Measurements from ENCODE around the gene HIVEP2. TPM values are rescaled to one million over a fixed set of nuclear protein-coding genes. Genes with fewer than 3 reads are reported as not detected.

The HIVEP2 gene
- total RNA-seq, 1 donor from 2014 or later = 11.8 TPM

- Mint-ChIP-seq H3K27ac (no peak overlapping the region), H3K4me1 (ENCODE audit: low read depth) (peaks cover 4% of the 10 kb centered on the region), H3K9me3 (ENCODE audit: low read depth) (no peaks in the 10 kb centered on the region), H3K27me3 (no peaks in the 10 kb centered on the region), H3K4me3 (ENCODE audit: low read depth) (no peak overlapping the region), H3K36me3 (ENCODE audit: insufficient read depth) (peaks cover 1% of the 10 kb centered on the region)
- no peak for DNase-seq (ENCODE audit: low spot score, unreplicated experiment)
- TF ChIP-seq CTCF (IDR thresholded peaks at IDR 0.05; ENCODE audit: unreplicated experiment) = no peak
These were observed 133.1 kb downstream of the HIVEP2 start for GRCh38 chr6:142811923-142812322.

- Mint-ChIP-seq H3K36me3 (ENCODE audit: insufficient read depth) (peaks cover 1% of the 10 kb centered on the region), H3K9me3 (ENCODE audit: low read depth) (no peaks in the 10 kb centered on the region), H3K4me1 (ENCODE audit: low read depth) (peaks cover 4% of the 10 kb centered on the region), H3K4me3 (ENCODE audit: low read depth) (no peak overlapping the region), H3K27ac (no peak overlapping the region), H3K27me3 (no peaks in the 10 kb centered on the region)
- no peak for DNase-seq (ENCODE audit: low spot score, unreplicated experiment)
- no peak for TF ChIP-seq CTCF (IDR thresholded peaks at IDR 0.05; ENCODE audit: unreplicated experiment)
These were observed 133.9 kb downstream of the HIVEP2 start for GRCh38 chr6:142810952-142811514.

- no peak for TF ChIP-seq CTCF (IDR thresholded peaks at IDR 0.05; ENCODE audit: unreplicated experiment)
- Mint-ChIP-seq H3K4me1 (ENCODE audit: low read depth) (peaks cover 4% of the 10 kb centered on the region), H3K4me3 (ENCODE audit: low read depth) (no peak overlapping the region), H3K27ac (no peak overlapping the region), H3K36me3 (ENCODE audit: insufficient read depth) (peaks cover 1% of the 10 kb centered on the region), H3K9me3 (ENCODE audit: low read depth) (no peaks in the 10 kb centered on the region), H3K27me3 (no peaks in the 10 kb centered on the region)
- no peak for DNase-seq (ENCODE audit: low spot score, unreplicated experiment)
These were observed 135.0 kb downstream of the HIVEP2 start for GRCh38 chr6:142809947-142810346.

- Mint-ChIP-seq H3K4me1 (ENCODE audit: low read depth) (peaks cover 4% of the 10 kb centered on the region), H3K36me3 (ENCODE audit: insufficient read depth) (peaks cover 1% of the 10 kb centered on the region), H3K27ac (no peak overlapping the region), H3K4me3 (ENCODE audit: low read depth) (no peak overlapping the region), H3K27me3 (no peaks in the 10 kb centered on the region), H3K9me3 (ENCODE audit: low read depth) (no peaks in the 10 kb centered on the region)
- no peak for TF ChIP-seq CTCF (IDR thresholded peaks at IDR 0.05; ENCODE audit: unreplicated experiment)
- no peak for DNase-seq (ENCODE audit: low spot score, unreplicated experiment)
These were observed 136.4 kb downstream of the HIVEP2 start for GRCh38 chr6:142808405-142809061.

GRCh38 chr6:142805042-142805441, 139.9 kb downstream of the HIVEP2 start:
- no peaks in the 10 kb centered on the region for H3K4me1 Mint-ChIP-seq (ENCODE audit: low read depth)
- DNase-seq (ENCODE audit: low spot score, unreplicated experiment) = no peak
- no peaks in the 10 kb centered on the region for H3K9me3 Mint-ChIP-seq (ENCODE audit: low read depth)
- no peak for TF ChIP-seq CTCF (IDR thresholded peaks at IDR 0.05; ENCODE audit: unreplicated experiment)
- no peaks in the 10 kb centered on the region for H3K27me3 Mint-ChIP-seq
- H3K4me3 Mint-ChIP-seq (ENCODE audit: low read depth) = no peak overlapping the region
- no peak overlapping the region for H3K27ac Mint-ChIP-seq
- H3K36me3 Mint-ChIP-seq (ENCODE audit: insufficient read depth) = peaks cover 1% of the 10 kb centered on the region

Measured in progenitor cell of endocrine pancreas (in vitro differentiated cells).